Measurements from ENCODE around the gene PALM. TPM values are rescaled to one million over a fixed set of nuclear protein-coding genes. Genes with fewer than 3 reads are reported as not detected.

Gene PALM
- total and polyA plus RNA-seq, 7 experiments from 2014 or later: 1.0 TPM; not detected in 6

GRCh38 chr19:678791-679388 is 29.8 kb upstream of the PALM start:
- Histone ChIP-seq H3K4me1 (ENCODE audit: control insufficient read depth in 2 of 2, insufficient read depth in 2 of 2, low read length in 2 of 2) (peaks cover 5 to 12% of the 10 kb centered on the region in 2 donors), H3K36me3 (ENCODE audit: control insufficient read depth in 2 of 3, insufficient read depth in 3 of 3, low read length in 3 of 3) (no peaks in the 10 kb centered on the region), H3K27me3 (ENCODE audit: control insufficient read depth in 2 of 2, insufficient read depth in 2 of 2, low read length in 2 of 2) (peaks cover 0 to 3% of the 10 kb centered on the region in 2 donors), H3K27ac (ENCODE audit: low read depth, low read length) (no peak overlapping the region), H3K9me3 (ENCODE audit: control insufficient read depth in 2 of 3, low read length in 3 of 3) (no peaks in the 10 kb centered on the region), H3K4me3 (ENCODE audit: low read length) (peak overlapping the region; percentile 54)
- POLR2A ChIA-PET: interaction anchor here (1.0 to 2.2 kb wide), 3 partner anchors 8 to 19 kb away, joined by 3 to 10 read pairs (median 4); partner anchors contain the start of gene RNF126
- peaks cover 0 to 11% (median 5%) of the 10 kb centered on the region in 7 donors for H3K4me1 Mint-ChIP-seq
- no peak for DNase-seq
- peaks cover 6 to 16% (median 9%) of the 10 kb centered on the region in 5 donors for H3K27me3 Mint-ChIP-seq
- CTCF ChIA-PET: interaction anchor here (0.7 to 1.1 kb wide), 3 partner anchors 14 to 92 kb away, joined by 3 to 7 read pairs (median 6); partner anchors contain the start of gene PRSS57
- no peaks in the 10 kb centered on the region for H3K36me3 Mint-ChIP-seq
- H3K9me3 Mint-ChIP-seq: no peaks in the 10 kb centered on the region
- intact Hi-C loops (cut with micrococcal nuclease): no loop called here
- H3K27ac Mint-ChIP-seq: peak overlapping the region in 3 of 9 donors; percentile 47 to 67 (median 65)
- ATAC-seq: no peak
- peak overlapping the region; percentile 45 to 80 (median 75) for H3K4me3 Mint-ChIP-seq

DNA sequence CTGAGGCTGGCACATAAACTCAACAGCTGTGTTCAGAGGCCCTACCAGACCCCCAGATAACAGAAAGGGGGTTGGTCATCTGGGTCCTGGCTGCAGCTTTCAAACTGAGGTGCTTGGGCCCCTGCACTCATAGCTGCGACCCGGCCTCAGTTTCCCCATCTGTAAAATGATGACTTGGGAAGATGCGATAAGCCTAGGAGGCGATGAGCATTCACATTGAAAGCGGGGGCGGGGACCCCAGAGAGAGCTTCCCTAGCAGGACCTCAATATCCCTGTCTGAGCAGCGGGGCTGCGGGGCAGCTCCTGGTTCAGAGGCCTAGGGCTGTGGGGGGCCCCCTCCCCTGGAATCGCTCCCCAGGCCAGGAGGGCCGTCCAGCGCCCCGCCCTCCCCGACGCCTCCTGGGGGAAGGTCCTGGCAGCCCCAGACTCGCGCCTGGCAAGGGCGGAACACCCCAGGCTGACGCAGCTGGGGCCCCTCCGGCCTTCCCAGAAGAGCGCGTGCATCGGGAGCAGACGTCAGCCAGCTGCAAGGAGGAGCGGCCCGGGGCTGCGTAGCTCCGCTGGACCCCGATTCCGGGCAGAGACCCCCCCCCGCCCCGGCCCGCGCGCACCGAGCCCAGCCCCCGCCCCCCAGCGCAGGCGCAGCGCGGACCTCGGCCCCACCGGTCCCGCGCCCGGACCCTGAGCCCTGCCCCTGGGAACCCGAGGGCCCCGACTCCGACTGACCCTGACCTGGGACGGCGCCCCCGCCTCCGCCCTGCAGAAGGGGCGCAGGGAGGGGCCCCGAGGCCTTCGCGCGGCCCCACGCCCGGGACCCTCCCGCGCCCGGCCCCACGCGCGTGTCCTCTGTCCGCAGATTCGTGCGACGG is 29.1 kb upstream of the PALM start:
- Mint-ChIP-seq H3K4me1 (peaks cover 0 to 11% (median 5%) of the 10 kb centered on the region in 7 donors), H3K36me3 (no peaks in the 10 kb centered on the region), H3K27me3 (peaks cover 6 to 15% (median 6%) of the 10 kb centered on the region in 5 donors), H3K27ac (peak overlapping the region in 3 of 9 donors; percentile 47 to 68 (median 54)), H3K9me3 (no peaks in the 10 kb centered on the region), H3K4me3 (peak overlapping the region; percentile 71 to 91 (median 80))
- Histone ChIP-seq H3K27ac (ENCODE audit: low read depth, low read length) (peak overlapping the region; percentile 79), H3K9me3 (ENCODE audit: control insufficient read depth in 2 of 3, low read length in 3 of 3) (no peaks in the 10 kb centered on the region), H3K4me3 (ENCODE audit: low read length) (peak overlapping the region; percentile 54), H3K27me3 (ENCODE audit: control insufficient read depth in 2 of 2, insufficient read depth in 2 of 2, low read length in 2 of 2) (peaks cover 0 to 3% of the 10 kb centered on the region in 2 donors), H3K36me3 (ENCODE audit: control insufficient read depth in 2 of 3, insufficient read depth in 3 of 3, low read length in 3 of 3) (no peaks in the 10 kb centered on the region), H3K4me1 (ENCODE audit: control insufficient read depth in 2 of 2, insufficient read depth in 2 of 2, low read length in 2 of 2) (peaks cover 5 to 12% of the 10 kb centered on the region in 2 donors)
- ATAC-seq (no peak), DNase-seq (peak in 6 of 9 donors; percentile 28 to 57 (median 36))
- CTCF ChIA-PET: interaction anchor here (0.7 to 1.1 kb wide), 3 partner anchors 14 to 92 kb away, joined by 3 to 7 read pairs (median 6); partner anchors contain the start of gene PRSS57
- POLR2A ChIA-PET: interaction anchor here (0.7 to 2.2 kb wide), 7 partner anchors 9 to 589 kb away, joined by 3 to 11 read pairs (median 4); partner anchors contain the start of genes CIRBP and RNF126
- intact Hi-C loops (cut with micrococcal nuclease): loop anchor here (1.0 to 5.0 kb wide), 21 partner anchors 16 to 728 kb away; partner anchors contain the start of genes PTBP1 (in 2 of the 2), RNF126 (in 2 of the 2), BSG (in 1 of the 2) and CDC34 (in 1 of the 2)

- Mint-ChIP-seq H3K27ac (peak overlapping the region; percentile 89 to 100 (median 98)), H3K4me1 (peaks cover 0 to 8% (median 2%) of the 10 kb centered on the region in 7 donors), H3K9me3 (no peaks in the 10 kb centered on the region), H3K27me3 (peaks cover under 1 to 10% (median under 1%) of the 10 kb centered on the region in 5 donors), H3K4me3 (peak overlapping the region; percentile 77 to 95 (median 92)), H3K36me3 (no peaks in the 10 kb centered on the region)
- H3K9me3 ChIP-seq (ENCODE audit: control insufficient read depth in 2 of 3, low read length in 3 of 3): no peaks in the 10 kb centered on the region
- peak; percentile 94 to 100 (median 97) for DNase-seq
- H3K4me1 ChIP-seq (ENCODE audit: control insufficient read depth in 2 of 2, insufficient read depth in 2 of 2, low read length in 2 of 2): peaks cover 5 to 12% of the 10 kb centered on the region in 2 donors
- ChIA-PET POLR2A (interaction anchor here (1.0 to 1.4 kb wide), 5 partner anchors 17 to 589 kb away, joined by 3 to 11 read pairs (median 3); partner anchors contain the start of genes BSG, CIRBP and RNF126), CTCF (no interaction called here)
- peaks cover 0 to 2% of the 10 kb centered on the region in 2 donors for H3K27me3 ChIP-seq (ENCODE audit: control insufficient read depth in 2 of 2, insufficient read depth in 2 of 2, low read length in 2 of 2)
- no peaks in the 10 kb centered on the region for H3K36me3 ChIP-seq (ENCODE audit: control insufficient read depth in 2 of 3, insufficient read depth in 3 of 3, low read length in 3 of 3)
- H3K4me3 ChIP-seq (ENCODE audit: low read length): peak overlapping the region; percentile 78
- intact Hi-C loops (cut with micrococcal nuclease): loop anchor here (1.0 to 5.0 kb wide), 21 partner anchors 17 to 727 kb away; partner anchors contain the start of genes PTBP1 (in 2 of the 2), RNF126 (in 2 of the 2), BSG (in 1 of the 2) and CDC34 (in 1 of the 2)
- peak overlapping the region; percentile 82 for H3K27ac ChIP-seq (ENCODE audit: low read depth, low read length)
- ATAC-seq: peak; percentile 91
These were observed 28.3 kb upstream of the PALM start for GRCh38 chr19:680287-681028.

GRCh38 chr19:681029-682019 is 27.4 kb upstream of the PALM start:
- H3K9me3 Mint-ChIP-seq: no peaks in the 10 kb centered on the region
- H3K27me3 Mint-ChIP-seq: peaks cover 0 to 5% (median 0%) of the 10 kb centered on the region in 5 donors
- Histone ChIP-seq H3K4me1 (ENCODE audit: control insufficient read depth in 2 of 2, insufficient read depth in 2 of 2, low read length in 2 of 2) (peaks cover 5 to 12% of the 10 kb centered on the region in 2 donors), H3K27ac (ENCODE audit: low read depth, low read length) (peak overlapping the region; percentile 82), H3K27me3 (ENCODE audit: control insufficient read depth in 2 of 2, insufficient read depth in 2 of 2, low read length in 2 of 2) (no peaks in the 10 kb centered on the region), H3K36me3 (ENCODE audit: control insufficient read depth in 2 of 3, insufficient read depth in 3 of 3, low read length in 3 of 3) (no peaks in the 10 kb centered on the region), H3K4me3 (ENCODE audit: low read length) (peak overlapping the region; percentile 78), H3K9me3 (ENCODE audit: control insufficient read depth in 2 of 3, low read length in 3 of 3) (no peaks in the 10 kb centered on the region)
- intact Hi-C loops (cut with micrococcal nuclease): loop anchor here (2.0 to 5.0 kb wide), 7 partner anchors 51 to 491 kb away; partner anchors contain the start of genes POLR2E (in 1 of the 2), SBNO2 (in 1 of the 2), TPGS1 (in 1 of the 2) and WDR18 (in 1 of the 2)
- peak overlapping the region; percentile 89 to 100 (median 98) for H3K27ac Mint-ChIP-seq
- POLR2A ChIA-PET: interaction anchor here (1.0 to 1.4 kb wide), 4 partner anchors 18 to 588 kb away, joined by 3 to 11 read pairs (median 4); partner anchors contain the start of genes BSG, CIRBP and RNF126
- H3K36me3 Mint-ChIP-seq: no peaks in the 10 kb centered on the region
- CTCF ChIA-PET: no interaction called here
- peak overlapping the region; percentile 77 to 95 (median 92) for H3K4me3 Mint-ChIP-seq
- no peak for ATAC-seq
- peak in 7 of 9 donors; percentile 33 to 49 (median 41) for DNase-seq
- H3K4me1 Mint-ChIP-seq: peaks cover 0 to 8% (median 0%) of the 10 kb centered on the region in 7 donors

- CTCF ChIA-PET: no interaction called here
- DNase-seq: no peak
These were observed 25.9 kb upstream of the PALM start for GRCh38 chr19:682678-683320.

More at GRCh38 chr19:682678-683320, 25.9 kb upstream of the PALM start:
- peaks cover 0 to 8% (median 0%) of the 10 kb centered on the region in 7 donors for H3K4me1 Mint-ChIP-seq
- H3K27ac Mint-ChIP-seq: peak overlapping the region in 1 of 9 donors; percentile 13
- peaks cover 5 to 12% of the 10 kb centered on the region in 2 donors for H3K4me1 ChIP-seq (ENCODE audit: control insufficient read depth in 2 of 2, insufficient read depth in 2 of 2, low read length in 2 of 2)
- H3K27ac ChIP-seq (ENCODE audit: low read depth, low read length): no peak overlapping the region
- H3K36me3 Mint-ChIP-seq: no peaks in the 10 kb centered on the region
- ATAC-seq: no peak
- no peak overlapping the region for H3K4me3 ChIP-seq (ENCODE audit: low read length)
- no peak overlapping the region for H3K4me3 Mint-ChIP-seq
- no peaks in the 10 kb centered on the region for H3K27me3 ChIP-seq (ENCODE audit: control insufficient read depth in 2 of 2, insufficient read depth in 2 of 2, low read length in 2 of 2)
- no peaks in the 10 kb centered on the region for H3K9me3 Mint-ChIP-seq
- H3K9me3 ChIP-seq (ENCODE audit: control insufficient read depth in 2 of 3, low read length in 3 of 3): no peaks in the 10 kb centered on the region
- intact Hi-C loops (cut with micrococcal nuclease): loop anchor here in 1 of 2 donors (5.0 kb wide), 4 partner anchors 50 to 490 kb away; partner anchors contain the start of genes SBNO2 and WDR18
- no peaks in the 10 kb centered on the region for H3K36me3 ChIP-seq (ENCODE audit: control insufficient read depth in 2 of 3, insufficient read depth in 3 of 3, low read length in 3 of 3)
- no peaks in the 10 kb centered on the region for H3K27me3 Mint-ChIP-seq
- POLR2A ChIA-PET: no interaction called here

All from naive thymus-derived CD4-positive, alpha-beta T cell (primary cell).